Left ventricle myocardium inferior (tissue), 1 donor: ENCODE data around the gene XYLT1. TPM values are rescaled to one million over a fixed set of nuclear protein-coding genes. Genes with fewer than 3 reads are reported as not detected.
"Not testable (repeated sequence)": the region's sequence is repeated elsewhere in the genome, so short reads cannot be mapped to it uniquely, and the experiment has no call there.

Experiments
- DNase-seq: peaks from one replicate; pipeline ENCODE4 v3.0.0-alpha.2; 2020
- H3K27ac ChIP-seq: fragments of 200-600 bp; replicated peaks from 2 replicates; pipeline ENCODE4 v1.8.0; 2021
- H3K27me3 ChIP-seq: fragments of 200-600 bp; 2 replicates; pipeline ENCODE4 v1.8.0; 2021; ENCODE audit warnings: low read depth
- H3K36me3 ChIP-seq: fragments of 200-600 bp; 2 replicates; pipeline ENCODE4 v1.8.0; 2021
- H3K4me1 ChIP-seq: fragments of 200-600 bp; 2 replicates; pipeline ENCODE4 v1.8.0; 2021
- H3K4me3 ChIP-seq: fragments of 200-600 bp; 2 replicates; pipeline ENCODE4 v1.8.0; 2021; ENCODE audit warnings: mild to moderate bottlenecking, moderate library complexity
- H3K9me3 ChIP-seq: fragments of 200-600 bp; replicated peaks from 2 replicates; pipeline ENCODE4 v1.8.0; 2021
- intact Hi-C: fragments of 100-400 bp; cut with micrococcal nuclease; formaldehyde crosslinking; loops from one replicate; pipeline ENCODE4 v1.11.0; 2022
- total RNA-seq: library from RNA; stranded (reverse); fragmentation: NEBNext Ultra II Directional; extraction: Animal tissue kit (Norgen Biotek cat#: 25700); gene quantifications from one replicate; pipeline ENCODE4 v1.2.1, GENCODE V29; 2021
- TF ChIP-seq, protein P1 (sequence below): fragments of 200-600 bp; IDR thresholded peaks from 2 replicates; pipeline ENCODE4 v1.8.0; 2021; ENCODE audit warnings: antibody characterized with exemption, mild to moderate bottlenecking, borderline replicate concordance
- donor health status: DM: no; HTN: yes; CAD: no; lungs with severe emphysema.

The XYLT1 gene
- total RNA-seq, 1 donor from 2014 or later, result 1.4 TPM

GRCh38 chr16:17512636-17513220 lies 42.0 kb upstream of the XYLT1 start:
- Histone ChIP-seq H3K36me3 (no peaks in the 10 kb centered on the region), H3K9me3 (peaks cover 15% of the 10 kb centered on the region), H3K4me3 (no peak overlapping the region), H3K27ac (no peak overlapping the region), H3K4me1 (peaks cover 3% of the 10 kb centered on the region), H3K27me3 (peaks cover 39% of the 10 kb centered on the region)
- no peak for DNase-seq
- TF ChIP-seq, protein P1, sequence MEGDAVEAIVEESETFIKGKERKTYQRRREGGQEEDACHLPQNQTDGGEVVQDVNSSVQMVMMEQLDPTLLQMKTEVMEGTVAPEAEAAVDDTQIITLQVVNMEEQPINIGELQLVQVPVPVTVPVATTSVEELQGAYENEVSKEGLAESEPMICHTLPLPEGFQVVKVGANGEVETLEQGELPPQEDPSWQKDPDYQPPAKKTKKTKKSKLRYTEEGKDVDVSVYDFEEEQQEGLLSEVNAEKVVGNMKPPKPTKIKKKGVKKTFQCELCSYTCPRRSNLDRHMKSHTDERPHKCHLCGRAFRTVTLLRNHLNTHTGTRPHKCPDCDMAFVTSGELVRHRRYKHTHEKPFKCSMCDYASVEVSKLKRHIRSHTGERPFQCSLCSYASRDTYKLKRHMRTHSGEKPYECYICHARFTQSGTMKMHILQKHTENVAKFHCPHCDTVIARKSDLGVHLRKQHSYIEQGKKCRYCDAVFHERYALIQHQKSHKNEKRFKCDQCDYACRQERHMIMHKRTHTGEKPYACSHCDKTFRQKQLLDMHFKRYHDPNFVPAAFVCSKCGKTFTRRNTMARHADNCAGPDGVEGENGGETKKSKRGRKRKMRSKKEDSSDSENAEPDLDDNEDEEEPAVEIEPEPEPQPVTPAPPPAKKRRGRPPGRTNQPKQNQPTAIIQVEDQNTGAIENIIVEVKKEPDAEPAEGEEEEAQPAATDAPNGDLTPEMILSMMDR, result no peak
- intact Hi-C loops, result no loop called here

GRCh38 chr16:17511340-17511739 lies 40.6 kb upstream of the XYLT1 start:
- H3K36me3 ChIP-seq, result no peaks in the 10 kb centered on the region
- no peak for DNase-seq
- H3K4me1 ChIP-seq, result peaks cover 3% of the 10 kb centered on the region
- intact Hi-C loops, result no loop called here
- H3K9me3 ChIP-seq, result peaks cover 15% of the 10 kb centered on the region
- H3K27me3 ChIP-seq, result peaks cover 32% of the 10 kb centered on the region
- TF ChIP-seq, protein P1, result no peak
- H3K27ac ChIP-seq, result no peak overlapping the region
- no peak overlapping the region for H3K4me3 ChIP-seq

GRCh38 chr16:17510567-17510966 lies 39.8 kb upstream of the XYLT1 start:
- Histone ChIP-seq H3K4me1 (peaks cover 3% of the 10 kb centered on the region), H3K4me3 (no peak overlapping the region), H3K27ac (no peak overlapping the region), H3K9me3 (peaks cover 15% of the 10 kb centered on the region), H3K36me3 (no peaks in the 10 kb centered on the region), H3K27me3 (peaks cover 24% of the 10 kb centered on the region)
- no peak for DNase-seq
- TF ChIP-seq, protein P1, result no peak
- intact Hi-C loops, result no loop called here

DNA sequence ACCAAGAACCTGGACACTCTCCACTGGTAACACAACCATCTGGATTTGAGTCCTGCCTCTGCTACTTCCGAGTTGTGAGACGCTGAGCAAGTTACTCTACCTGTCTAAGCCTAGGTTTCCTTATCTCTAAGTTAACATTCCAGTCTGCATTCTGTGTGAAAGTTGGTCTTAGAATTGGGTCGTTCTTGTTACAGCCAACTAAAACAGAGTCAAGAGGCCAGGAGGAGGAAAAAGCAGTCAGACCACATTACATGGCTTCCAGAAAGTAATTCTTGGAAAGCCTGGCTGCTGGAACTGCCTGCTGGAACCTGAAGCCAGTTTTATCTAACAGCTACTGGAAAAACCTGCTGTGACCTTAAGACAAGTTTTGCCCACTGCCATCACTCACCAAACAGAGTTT lies 38.4 kb upstream of the XYLT1 start:
- intact Hi-C loops, result no loop called here
- Histone ChIP-seq H3K27ac (no peak overlapping the region), H3K27me3 (peaks cover 14% of the 10 kb centered on the region), H3K36me3 (no peaks in the 10 kb centered on the region), H3K4me1 (peaks cover 3% of the 10 kb centered on the region), H3K9me3 (peaks cover 15% of the 10 kb centered on the region), H3K4me3 (no peak overlapping the region)
- TF ChIP-seq, protein P1, result no peak
- no peak for DNase-seq

DNA sequence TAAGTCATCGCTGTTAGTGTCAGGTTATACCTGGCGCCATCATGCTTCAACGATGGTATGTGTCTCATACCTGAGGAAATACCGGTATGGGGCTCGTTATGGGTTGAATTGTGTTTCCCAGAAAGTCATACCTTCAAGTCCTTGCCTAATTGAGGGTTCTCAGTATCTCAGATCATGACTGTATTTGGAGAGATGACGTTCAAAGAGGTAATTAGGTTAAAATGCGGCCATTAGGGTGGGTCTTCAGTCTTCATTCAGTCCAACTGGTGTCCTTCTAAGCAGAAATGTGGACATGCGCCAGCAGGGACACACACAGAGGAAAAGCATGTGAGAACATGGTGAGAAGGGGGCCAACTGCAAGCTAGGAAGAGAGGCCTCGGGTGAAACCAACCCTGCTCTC lies 37.5 kb upstream of the XYLT1 start:
- H3K27me3 ChIP-seq, result peaks cover 13% of the 10 kb centered on the region
- intact Hi-C loops, result no loop called here
- H3K27ac ChIP-seq, result no peak overlapping the region
- TF ChIP-seq, protein P1, result no peak
- no peak for DNase-seq
- peaks cover 15% of the 10 kb centered on the region for H3K9me3 ChIP-seq
- peaks cover 3% of the 10 kb centered on the region for H3K4me1 ChIP-seq
- no peaks in the 10 kb centered on the region for H3K36me3 ChIP-seq
- H3K4me3 ChIP-seq, result no peak overlapping the region

DNA sequence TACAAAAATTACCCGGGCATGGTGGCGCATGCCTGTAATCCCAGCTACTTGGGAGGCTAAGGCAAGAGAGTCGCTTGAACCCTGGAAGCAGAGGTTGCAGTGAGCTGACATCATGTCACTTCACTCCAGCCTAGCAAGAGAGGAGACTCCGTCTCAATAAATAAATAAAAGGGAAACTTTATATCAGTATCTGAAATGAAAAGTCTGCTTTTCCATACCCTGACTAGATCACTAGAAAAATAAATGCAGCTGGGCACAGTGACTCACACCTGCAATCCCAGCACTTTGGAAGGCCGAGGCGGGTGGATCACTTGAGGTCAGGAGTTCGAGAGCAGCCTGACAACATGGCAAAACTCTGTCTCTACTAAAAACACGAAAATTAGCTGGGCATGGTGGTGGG lies 36.8 kb upstream of the XYLT1 start:
- intact Hi-C loops, H3K4me1 ChIP-seq, H3K27ac ChIP-seq, H3K4me3 ChIP-seq, DNase-seq, H3K36me3 ChIP-seq: not testable (repeated sequence)
- H3K9me3 ChIP-seq, result peaks cover 15% of the 10 kb centered on the region
- peaks cover 13% of the 10 kb centered on the region for H3K27me3 ChIP-seq

DNA sequence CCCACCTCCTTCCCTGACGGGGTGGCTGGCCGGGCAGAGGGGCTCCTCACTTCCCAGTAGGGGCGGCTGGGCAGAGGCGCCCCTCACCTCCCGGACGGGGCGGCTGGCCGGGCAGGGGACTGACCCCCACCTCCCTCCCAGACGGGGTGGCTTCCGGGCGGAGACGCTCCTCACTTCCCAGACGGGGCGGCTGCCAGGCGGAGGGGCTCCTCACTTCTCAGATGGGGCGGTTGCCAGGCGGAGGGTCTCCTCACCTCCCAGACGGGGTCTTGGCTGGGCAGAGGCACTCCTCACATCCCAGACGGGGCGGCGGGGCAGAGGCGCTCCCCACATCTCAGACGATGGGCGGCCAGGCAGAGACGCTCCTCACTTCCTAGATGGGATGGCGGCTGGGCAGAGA lies 35.1 kb upstream of the XYLT1 start:
- Histone ChIP-seq H3K27me3 (peaks cover 23% of the 10 kb centered on the region), H3K9me3 (peaks cover 15% of the 10 kb centered on the region)
- H3K27ac ChIP-seq, DNase-seq, intact Hi-C loops, H3K4me3 ChIP-seq, H3K36me3 ChIP-seq, H3K4me1 ChIP-seq: not testable (repeated sequence)
